SH-SY5Y (cell line): ENCODE data around the gene HS6ST3.

Experiments
- GATA2 ChIP-seq: IDR thresholded peaks from 2 replicates; pipeline ENCODE4 v1.6.1; 2011; ENCODE audit warnings: mild to moderate bottlenecking, low read depth, low read length
- GATA3 ChIP-seq: IDR thresholded peaks from 2 replicates; pipeline ENCODE4 v1.6.1; 2011; ENCODE audit warnings: low read depth, mild to moderate bottlenecking, low read length, moderate library complexity

- no peak for TF ChIP-seq GATA2
- no peak for TF ChIP-seq GATA3
Observed at GRCh38 chr13:96792188-96792587, 702.3 kb downstream of the HS6ST3 start.
